GM21360 (cell line): ENCODE measurements around the gene SNAPC1.

Experiments
- ATAC-seq: cut with Tn5 transposase; IDR thresholded peaks from one replicate; pipeline ENCODE4 v1.9.1; 2021; ENCODE audit warnings: mild to moderate bottlenecking, moderate library complexity; ENCODE audit not compliant: unreplicated experiment

SNAPC1 gene

GRCh38 chr14:61811882-61812346 lies 49.7 kb downstream of the SNAPC1 start:
- ATAC-seq, result no peak

- no peak for ATAC-seq
Observed at GRCh38 chr14:61812347-61813095, 50.3 kb downstream of the SNAPC1 start, which contains the start of gene SYT16. SYT16 (plus strand) TSS chr14:61812703.

- no peak for ATAC-seq
Observed at GRCh38 chr14:61813096-61813606, 50.9 kb downstream of the SNAPC1 start.

GRCh38 chr14:61822458-61822857 lies 60.2 kb downstream of the SNAPC1 start:
- ATAC-seq, result no peak

GRCh38 chr14:61832783-61833182 lies 70.6 kb downstream of the SNAPC1 start:
- no peak for ATAC-seq

GRCh38 chr14:61836184-61836583 lies 74.0 kb downstream of the SNAPC1 start:
- no peak for ATAC-seq

- ATAC-seq, result no peak
Observed at GRCh38 chr14:61836807-61837206, 74.6 kb downstream of the SNAPC1 start.

GRCh38 chr14:61837336-61838229 lies 75.4 kb downstream of the SNAPC1 start:
- peak; percentile 84 for ATAC-seq

- ATAC-seq, result no peak
Observed at GRCh38 chr14:61838661-61839245, 76.5 kb downstream of the SNAPC1 start.

- ATAC-seq, result no peak
Observed at GRCh38 chr14:61839507-61839906, 77.3 kb downstream of the SNAPC1 start.

- no peak for ATAC-seq
Observed at GRCh38 chr14:61841145-61841544, 78.9 kb downstream of the SNAPC1 start.
